HUES64 (cell line): ENCODE results near the gene SMURF2.
"Not testable (repeated sequence)": the region's sequence is repeated elsewhere in the genome, so short reads cannot be mapped to it uniquely, and the experiment has no call there.

Source experiments
- H3K27ac ChIP-seq: 2 replicates; pipeline ENCODE4 v1.7.0; 2013; ENCODE audit warnings: low read depth, low read length, inconsistent platforms
- H3K27me3 ChIP-seq: 2 replicates; pipeline ENCODE4 v1.6.1; 2013; ENCODE audit warnings: mild to moderate bottlenecking, low read length; ENCODE audit not compliant: insufficient read depth
- H3K36me3 ChIP-seq: 2 replicates; pipeline ENCODE4 v1.6.1; 2013; ENCODE audit warnings: mild to moderate bottlenecking, low read length; ENCODE audit not compliant: insufficient read depth
- H3K4me1 ChIP-seq: 2 replicates; pipeline ENCODE4 v1.6.1; 2013; ENCODE audit warnings: mild to moderate bottlenecking, low read length, moderate library complexity; ENCODE audit not compliant: insufficient read depth
- H3K4me3 ChIP-seq: 2 replicates; pipeline ENCODE4 v1.5.1; 2013; ENCODE audit warnings: mild to moderate bottlenecking, low read length, moderate library complexity
- H3K9ac ChIP-seq: 2 replicates; pipeline ENCODE4 v1.6.1; 2013; ENCODE audit warnings: mild to moderate bottlenecking, low read depth, low read length
- H3K9me3 ChIP-seq: 2 replicates; pipeline ENCODE4 v1.6.1; 2013; ENCODE audit warnings: low read depth, low read length; ENCODE audit not compliant: insufficient read depth
- WGBS: fragments of 150-250, 120-280 bp; methylation state at CpG from one replicate; pipeline ENCODE4 v1.1.7; 2013; ENCODE audit warnings: missing lambda C conversion rate; 5-methylcytosine and 5-hydroxymethylcytosine counted together

The SMURF2 gene

GRCh38 chr17:64687376-64687775, 25.3 kb upstream of the SMURF2 start:
- no peaks in the 10 kb centered on the region for H3K27me3 ChIP-seq
- WGBS: 94% methylated on average over 4 of the region's 4 CpGs
- no peak overlapping the region for H3K27ac ChIP-seq
- H3K9me3 ChIP-seq: no peaks in the 10 kb centered on the region
- peaks cover 4% of the 10 kb centered on the region; the same call in 1 of the 2 replicates for H3K4me1 ChIP-seq
- H3K9ac ChIP-seq: no peak overlapping the region
- H3K4me3 ChIP-seq: no peak overlapping the region
- H3K36me3 ChIP-seq: no peaks in the 10 kb centered on the region

GRCh38 chr17:64686705-64687104, 24.6 kb upstream of the SMURF2 start:
- no peak overlapping the region for H3K27ac ChIP-seq
- H3K36me3 ChIP-seq: no peaks in the 10 kb centered on the region
- 85% methylated on average over 1 of the region's 2 CpGs for WGBS
- no peaks in the 10 kb centered on the region for H3K27me3 ChIP-seq
- no peaks in the 10 kb centered on the region for H3K9me3 ChIP-seq
- H3K9ac ChIP-seq: no peak overlapping the region
- H3K4me3 ChIP-seq: no peak overlapping the region
- peaks cover 4% of the 10 kb centered on the region; the same call in 1 of the 2 replicates for H3K4me1 ChIP-seq

- H3K9ac ChIP-seq: no peak overlapping the region
- H3K36me3 ChIP-seq: no peaks in the 10 kb centered on the region
- H3K4me1 ChIP-seq: peaks cover 4% of the 10 kb centered on the region; the same call in 1 of the 2 replicates
- H3K27ac ChIP-seq: no peak overlapping the region
- WGBS: 92% methylated on average over 9 of the region's 9 CpGs
- no peaks in the 10 kb centered on the region for H3K27me3 ChIP-seq
- H3K4me3 ChIP-seq: no peak overlapping the region
- no peaks in the 10 kb centered on the region for H3K9me3 ChIP-seq
These were observed 23.6 kb upstream of the SMURF2 start for GRCh38 chr17:64685705-64686104.

- no CpG with 5 or more reads among the region's 2 CpGs for WGBS
- no peak overlapping the region for H3K27ac ChIP-seq
- no peak overlapping the region for H3K4me3 ChIP-seq
- no peak overlapping the region for H3K9ac ChIP-seq
- H3K27me3 ChIP-seq: no peaks in the 10 kb centered on the region
- H3K4me1 ChIP-seq: peaks cover 4% of the 10 kb centered on the region; the same call in 1 of the 2 replicates
- H3K9me3 ChIP-seq: no peaks in the 10 kb centered on the region
- no peaks in the 10 kb centered on the region for H3K36me3 ChIP-seq
These were observed 21.7 kb upstream of the SMURF2 start for GRCh38 chr17:64683796-64684195.

- Histone ChIP-seq H3K9ac (no peak overlapping the region), H3K4me1 (peaks cover 4% of the 10 kb centered on the region; the same call in 1 of the 2 replicates), H3K27me3 (no peaks in the 10 kb centered on the region), H3K9me3 (no peaks in the 10 kb centered on the region), H3K27ac (no peak overlapping the region), H3K36me3 (no peaks in the 10 kb centered on the region), H3K4me3 (no peak overlapping the region)
- 91% methylated on average over 11 of the region's 12 CpGs for WGBS
These were observed 20.4 kb upstream of the SMURF2 start for GRCh38 chr17:64682261-64683181.

GRCh38 chr17:64679710-64680216, 17.7 kb upstream of the SMURF2 start:
- no peak overlapping the region for H3K27ac ChIP-seq
- no peaks in the 10 kb centered on the region for H3K4me1 ChIP-seq
- no peak overlapping the region for H3K4me3 ChIP-seq
- no peak overlapping the region for H3K9ac ChIP-seq
- no peaks in the 10 kb centered on the region for H3K36me3 ChIP-seq
- WGBS: 89% methylated on average over 10 of the region's 10 CpGs
- H3K27me3 ChIP-seq: no peaks in the 10 kb centered on the region
- no peaks in the 10 kb centered on the region for H3K9me3 ChIP-seq

- Histone ChIP-seq H3K9ac (no peak overlapping the region), H3K27ac (no peak overlapping the region), H3K9me3 (no peaks in the 10 kb centered on the region), H3K36me3 (no peaks in the 10 kb centered on the region), H3K4me3 (no peak overlapping the region), H3K4me1 (no peaks in the 10 kb centered on the region), H3K27me3 (no peaks in the 10 kb centered on the region)
- 65% methylated on average over 3 of the region's 3 CpGs for WGBS
These were observed 14.7 kb upstream of the SMURF2 start for GRCh38 chr17:64676763-64677162.

- H3K27ac ChIP-seq, H3K4me1 ChIP-seq, H3K4me3 ChIP-seq, H3K36me3 ChIP-seq, H3K9ac ChIP-seq, H3K9me3 ChIP-seq, H3K27me3 ChIP-seq: not testable (repeated sequence)
- 81% methylated on average over 7 of the region's 10 CpGs for WGBS
These were observed 8.9 kb upstream of the SMURF2 start for GRCh38 chr17:64670843-64671590.

DNA sequence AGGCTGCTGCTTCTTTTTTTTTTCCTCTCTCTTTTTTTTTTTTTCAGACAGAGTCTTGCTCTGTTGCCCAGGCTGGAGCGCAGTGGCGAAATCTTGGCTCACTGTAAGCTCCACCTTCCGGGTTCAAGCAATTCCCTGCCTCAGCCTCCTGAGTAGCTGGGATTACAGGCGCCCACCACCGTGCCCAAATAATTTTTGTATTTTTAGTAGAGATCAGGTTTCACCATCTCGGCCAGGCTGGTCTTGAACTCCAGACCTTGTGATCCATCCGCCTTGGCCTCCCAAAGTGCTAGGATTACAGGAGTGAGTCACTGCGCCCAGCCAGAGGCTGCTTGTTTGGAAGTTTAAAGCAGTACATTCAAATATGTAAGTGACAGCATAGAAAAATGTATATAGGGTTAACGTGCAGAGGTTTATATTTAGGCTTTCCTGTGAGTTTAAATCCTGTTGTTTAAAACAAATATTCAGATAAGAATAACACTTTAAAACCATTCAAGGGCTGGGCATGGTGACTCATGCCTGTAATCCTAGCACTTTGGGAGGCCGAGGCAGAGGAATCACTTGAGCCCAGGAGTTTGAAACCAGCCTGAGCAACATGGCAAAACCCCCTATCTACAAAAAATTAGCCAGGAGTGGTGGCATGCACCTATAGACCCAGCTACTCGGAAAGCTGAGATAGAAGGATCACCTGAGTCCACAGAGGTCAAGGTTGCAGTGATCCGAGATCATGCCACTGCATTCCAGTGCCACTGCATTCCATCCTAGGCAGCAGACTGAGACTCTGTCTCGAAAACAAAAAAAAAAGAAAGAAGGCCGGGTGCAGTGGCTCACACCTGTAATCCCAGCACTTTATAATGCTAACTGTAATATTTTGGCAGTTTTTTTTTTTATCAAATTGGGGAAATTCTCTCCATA, 6.0 kb upstream of the SMURF2 start:
- H3K27ac ChIP-seq, H3K36me3 ChIP-seq, H3K27me3 ChIP-seq, H3K9me3 ChIP-seq, H3K4me1 ChIP-seq, H3K4me3 ChIP-seq, H3K9ac ChIP-seq: not testable (repeated sequence)
- 93% methylated on average over 12 of the region's 14 CpGs for WGBS

GRCh38 chr17:64664299-64664981, 2.3 kb upstream of the SMURF2 start:
- not testable (repeated sequence) for H3K4me3 ChIP-seq, H3K9me3 ChIP-seq, H3K9ac ChIP-seq, H3K36me3 ChIP-seq, H3K27me3 ChIP-seq, H3K4me1 ChIP-seq, H3K27ac ChIP-seq
- WGBS: 85% methylated on average over 6 of the region's 6 CpGs
